ENCODE measurements around the gene CNFN.
A peak's percentile ranks its signal among the peaks of the same experiment; 100 is the strongest.

CNFN gene, protein sequence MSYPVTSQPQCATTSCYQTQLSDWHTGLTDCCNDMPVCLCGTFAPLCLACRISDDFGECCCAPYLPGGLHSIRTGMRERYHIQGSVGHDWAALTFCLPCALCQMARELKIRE
- total RNA-seq, result 0 to 0.27 (median 0) reads per million in 4 donors

- no peak for DNase-seq
Observed at GRCh38 chr19:42389899-42390298, at the start of gene CNFN. CNFN (minus strand) TSS chr19:42390297; CDS start chr19:42389037, 1,260 bp downstream.

GRCh38 chr19:42436006-42436405 is 45.9 kb upstream of the CNFN start:
- no peak for DNase-seq

DNA sequence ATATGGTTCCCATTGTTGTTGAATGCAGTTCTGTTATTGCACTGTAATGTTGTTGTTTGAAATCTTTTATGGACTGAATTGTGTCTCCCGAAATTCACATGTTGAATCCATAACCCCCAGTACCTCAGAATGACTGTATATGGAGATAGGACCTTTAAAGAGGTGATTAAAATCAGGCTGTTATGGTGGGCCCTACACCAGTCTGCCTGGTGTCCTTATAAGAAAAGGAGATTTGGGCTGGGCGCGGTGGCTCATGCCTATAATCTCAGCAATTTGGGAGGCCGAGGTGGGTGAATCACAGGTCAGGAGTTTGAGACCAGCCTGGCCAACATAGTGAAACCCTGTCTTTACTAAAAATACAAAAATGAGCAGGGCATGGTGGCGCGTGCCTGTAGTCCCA is 45.2 kb upstream of the CNFN start:
- DNase-seq, result no peak

- DNase-seq, result peak; percentile 31 to 60 (median 54)
Observed at GRCh38 chr19:42433503-42434260, 43.6 kb upstream of the CNFN start.

GRCh38 chr19:42431486-42431885 is 41.4 kb upstream of the CNFN start:
- no peak for DNase-seq

GRCh38 chr19:42428676-42429075 is 38.6 kb upstream of the CNFN start:
- DNase-seq, result no peak

DNA sequence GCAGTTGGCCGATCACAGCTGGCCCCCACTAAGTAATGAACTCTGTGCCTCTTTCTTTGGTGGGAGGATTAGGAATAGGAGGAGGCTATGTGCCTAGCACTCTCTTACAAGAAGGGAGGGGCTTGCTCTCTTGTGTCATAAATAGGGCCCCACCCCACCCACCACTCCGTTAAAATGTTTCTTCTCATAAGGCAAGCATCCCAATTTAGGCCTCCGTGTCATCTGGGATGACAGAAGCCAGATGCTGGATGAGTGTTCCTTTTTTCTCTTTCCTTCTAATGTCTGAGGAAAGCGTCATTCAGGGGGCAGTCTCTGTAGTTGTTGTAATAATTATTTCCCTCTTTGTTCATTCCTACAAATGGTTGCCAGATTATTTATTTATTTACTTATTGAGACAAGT is 37.2 kb upstream of the CNFN start, which contains the start of gene LIPE:
LIPE (minus strand) TSS at position 76 of the 400 bp plus-strand sequence. CDS start 239 bp downstream, outside the sequence.
- DNase-seq, result no peak

GRCh38 chr19:42426643-42427042 is 36.5 kb upstream of the CNFN start:
- DNase-seq, result no peak

DNA sequence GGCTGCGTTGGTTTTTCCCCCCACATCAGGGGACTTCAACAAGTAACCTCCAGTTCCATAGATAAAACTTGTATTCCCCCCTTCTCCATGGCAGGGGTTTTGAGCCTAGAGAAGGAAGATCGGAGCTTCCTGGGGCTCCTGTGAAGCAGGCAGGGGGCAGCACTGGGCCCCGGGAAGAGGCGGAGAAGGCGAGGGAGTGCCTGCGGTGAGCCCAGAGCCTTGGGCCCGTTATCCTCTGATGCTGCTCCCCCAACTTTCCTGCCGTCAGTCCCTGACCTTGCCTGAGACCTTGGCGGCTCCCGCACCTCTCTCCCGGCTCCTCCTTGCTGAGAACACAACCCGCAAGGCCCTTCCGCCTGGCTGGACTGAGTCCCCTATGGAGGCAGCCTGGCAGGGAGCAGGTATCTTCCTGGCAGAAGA is 34.6 kb upstream of the CNFN start:
- DNase-seq, result no peak

GRCh38 chr19:42424345-42424707 is 34.2 kb upstream of the CNFN start:
- DNase-seq, result no peak

DNA sequence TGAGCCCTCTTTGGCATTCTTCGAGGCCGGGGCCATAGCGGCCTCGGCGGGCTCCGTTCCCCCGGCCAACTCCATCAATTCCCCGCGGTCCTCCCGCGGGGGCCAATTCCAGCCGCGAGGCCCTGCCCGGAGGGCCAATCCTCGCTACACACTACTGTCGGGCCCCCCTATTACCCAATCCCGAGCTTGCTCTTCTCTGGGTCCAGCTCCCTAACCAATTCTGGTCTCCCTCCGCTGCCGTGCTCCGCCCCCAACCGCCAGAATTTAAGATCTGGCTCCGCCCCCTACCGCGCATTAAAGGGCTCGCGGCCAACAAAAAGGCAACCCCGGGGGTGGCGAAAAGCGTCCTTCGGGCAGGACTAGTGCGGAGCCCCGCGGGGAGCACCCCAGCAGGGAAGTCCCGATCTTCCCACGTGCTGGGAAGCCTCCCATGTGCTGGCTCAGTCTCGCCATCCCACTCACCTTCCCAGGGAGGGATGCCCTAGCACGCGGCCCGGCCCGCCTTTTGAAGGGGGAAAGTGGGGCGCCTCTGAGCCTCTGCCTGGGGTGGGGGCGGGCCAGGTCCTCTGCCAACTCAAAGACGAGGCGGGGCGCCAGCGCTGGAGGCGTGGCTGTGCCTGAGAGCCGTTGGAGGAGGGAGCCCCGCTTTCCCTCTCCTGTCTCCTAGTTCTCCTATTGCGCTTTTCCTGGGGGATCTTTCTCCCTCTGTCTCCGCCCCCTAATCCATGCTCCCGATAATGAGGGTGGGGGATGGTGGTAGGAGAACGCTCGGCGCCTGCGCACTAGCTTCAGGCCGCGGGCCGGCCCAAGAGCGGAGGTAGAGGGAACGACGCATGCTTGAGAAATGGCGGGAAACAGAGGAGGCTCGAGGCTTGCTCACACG is 33.6 kb upstream of the CNFN start:
- DNase-seq, result peak; percentile 81 to 95 (median 88)

- peak; percentile 20 to 55 (median 51) for DNase-seq
Observed at GRCh38 chr19:42422901-42423461, 32.9 kb upstream of the CNFN start.

DNA sequence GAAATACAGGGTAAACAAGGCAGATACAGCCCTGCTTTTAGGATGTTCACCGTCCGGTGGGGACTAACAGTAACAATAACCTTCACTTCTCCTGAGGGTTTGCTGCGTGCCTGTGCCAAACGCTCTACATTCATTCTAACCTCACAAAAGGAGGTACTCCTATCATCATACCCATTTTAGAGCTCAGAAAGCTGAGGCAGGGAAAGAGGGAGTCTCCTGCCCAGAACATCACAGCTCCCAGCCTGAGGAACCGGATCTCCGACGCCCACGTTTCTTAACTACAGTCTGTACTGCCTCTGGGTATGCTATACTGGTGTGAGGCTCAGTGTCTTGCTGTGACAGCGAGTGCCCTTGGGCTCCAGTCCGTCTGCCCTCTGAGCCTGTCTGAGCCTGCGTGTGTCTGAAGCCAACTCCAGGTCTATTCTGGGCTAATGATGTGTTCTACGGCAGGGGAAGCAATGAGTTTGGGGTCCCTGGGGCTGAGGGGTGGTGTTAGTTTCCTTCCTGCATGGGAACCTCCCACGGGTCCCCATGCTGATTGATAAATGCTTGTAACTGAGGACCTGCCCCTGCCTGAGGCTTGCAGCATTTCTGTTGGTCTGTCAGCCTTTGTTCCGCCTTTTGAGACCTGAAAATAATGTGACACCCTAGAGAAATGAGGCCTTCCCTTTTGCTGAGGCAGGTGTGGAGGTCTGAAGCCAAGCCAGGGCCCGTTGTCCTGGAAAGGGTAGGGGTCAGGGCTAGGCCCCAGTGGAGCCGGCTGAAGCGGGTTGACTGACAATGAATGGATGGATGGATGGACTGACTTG is 32.2 kb upstream of the CNFN start:
- no peak for DNase-seq

DNA sequence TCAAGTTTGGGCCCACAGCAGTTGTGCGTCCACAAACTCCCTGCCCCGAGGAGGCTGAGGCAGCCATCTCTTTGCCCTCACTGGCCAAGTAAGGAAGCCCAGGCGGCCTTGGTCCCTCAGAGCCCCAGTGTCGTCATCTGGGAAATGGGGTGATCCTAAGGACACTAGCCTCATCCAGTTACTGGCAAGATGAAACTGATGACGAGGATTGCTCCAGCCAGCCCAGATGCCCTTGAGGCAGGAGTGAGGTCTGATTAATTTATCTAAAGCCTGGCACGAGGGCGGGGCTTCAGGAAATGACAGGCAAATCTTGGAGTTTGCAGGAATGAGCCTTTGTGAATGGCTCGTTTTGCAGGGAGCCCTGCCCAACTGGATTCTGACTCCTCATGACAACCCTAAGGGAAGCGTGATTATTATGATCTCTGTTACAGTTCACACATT is 31.5 kb upstream of the CNFN start:
- no peak for DNase-seq

- no peak for DNase-seq
Observed at GRCh38 chr19:42421101-42421500, 31.0 kb upstream of the CNFN start.

- peak; percentile 53 to 81 (median 68) for DNase-seq
Observed at GRCh38 chr19:42420055-42420544, 30.0 kb upstream of the CNFN start.

- DNase-seq, result no peak
Observed at GRCh38 chr19:42419309-42419708, 29.2 kb upstream of the CNFN start.

- no peak for DNase-seq
Observed at GRCh38 chr19:42412661-42413076, 22.6 kb upstream of the CNFN start.

DNA sequence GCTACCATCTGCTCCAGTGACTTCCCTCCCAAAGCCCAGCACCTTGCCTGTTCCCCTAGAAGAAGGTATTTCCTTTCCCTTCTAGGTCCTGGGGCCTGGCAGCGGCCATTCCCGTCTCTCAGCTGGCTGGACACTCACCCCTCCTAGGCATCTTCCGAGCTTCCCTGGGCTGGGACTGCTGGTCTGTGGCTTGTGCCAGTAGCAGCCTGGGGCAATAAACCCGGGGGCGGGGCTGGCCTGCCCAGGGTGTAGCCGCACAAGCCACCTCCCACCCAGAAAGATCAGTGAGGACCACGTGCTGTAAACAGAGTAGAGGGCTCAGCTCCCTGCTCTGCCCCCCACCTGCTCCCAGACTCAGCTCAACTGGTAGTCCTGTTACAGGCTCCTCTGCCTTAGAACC is 22.1 kb upstream of the CNFN start:
- DNase-seq, result no peak

GRCh38 chr19:42411581-42412178 is 21.6 kb upstream of the CNFN start:
- no peak for DNase-seq

DNA sequence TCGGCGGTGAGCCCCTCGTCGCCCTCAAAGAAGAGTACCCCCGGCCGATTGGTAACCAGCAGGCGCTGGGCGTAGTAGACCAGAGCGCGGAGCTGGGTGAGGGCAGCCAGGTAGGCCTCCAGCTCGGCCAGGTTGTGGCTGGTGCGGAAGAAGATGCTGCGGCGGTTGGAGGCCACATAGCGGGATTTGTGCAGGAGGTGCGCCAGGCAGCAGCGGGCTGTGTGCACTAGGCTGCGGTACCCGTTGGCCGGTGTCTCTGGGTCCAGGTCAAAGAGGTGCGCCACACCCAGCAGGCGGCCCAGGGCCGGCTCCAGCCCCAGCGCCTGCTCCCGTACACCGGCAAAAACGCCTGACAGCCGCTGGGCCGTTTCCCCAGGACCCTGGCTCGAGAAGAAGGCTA is 20.3 kb upstream of the CNFN start:
- no peak for DNase-seq

- DNase-seq, result no peak
Observed at GRCh38 chr19:42409477-42409876, 19.4 kb upstream of the CNFN start.
